HG03439 (cell line): ENCODE measurements around the gene SEPTIN12.

ENCODE experiments used
- ATAC-seq: cut with Tn5 transposase; IDR thresholded peaks from one replicate; pipeline ENCODE4 v1.9.1; 2021; ENCODE audit warnings: mild to moderate bottlenecking, moderate library complexity; ENCODE audit not compliant: unreplicated experiment

The SEPTIN12 gene

GRCh38 chr16:4803401-4803844 is 15.3 kb upstream of the SEPTIN12 start:
- ATAC-seq: no peak

GRCh38 chr16:4802659-4803287 is 14.6 kb upstream of the SEPTIN12 start:
- peak; percentile 92 for ATAC-seq

GRCh38 chr16:4801962-4802658 is 14.0 kb upstream of the SEPTIN12 start, which contains the start of gene ROGDI:
TSS of gene ROGDI (minus strand) at chr16:4802633. CDS start at chr16:4802571, 62 bp downstream.
- ATAC-seq: peak; percentile 54

GRCh38 chr16:4801051-4801961 is 13.2 kb upstream of the SEPTIN12 start:
- no peak for ATAC-seq

GRCh38 chr16:4800290-4801041 is 12.3 kb upstream of the SEPTIN12 start:
- ATAC-seq: no peak

GRCh38 chr16:4799171-4799855 is 11.2 kb upstream of the SEPTIN12 start:
- no peak for ATAC-seq

- no peak for ATAC-seq
Observed at GRCh38 chr16:4798456-4798855, 10.3 kb upstream of the SEPTIN12 start.

- no peak for ATAC-seq
Observed at GRCh38 chr16:4797805-4798252, 9.7 kb upstream of the SEPTIN12 start.

GRCh38 chr16:4796982-4797804 is 9.0 kb upstream of the SEPTIN12 start:
- no peak for ATAC-seq

GRCh38 chr16:4795828-4796572 is 7.9 kb upstream of the SEPTIN12 start:
- ATAC-seq: no peak

- no peak for ATAC-seq
Observed at GRCh38 chr16:4795181-4795827, 7.2 kb upstream of the SEPTIN12 start, which contains the start of gene SMIM22. TSS of gene SMIM22 (plus strand) at chr16:4795369. CDS start at chr16:4795735, 366 bp downstream.

- no peak for ATAC-seq
Observed at GRCh38 chr16:4792951-4793513, 4.9 kb upstream of the SEPTIN12 start.

GRCh38 chr16:4790871-4791270 is 2.7 kb upstream of the SEPTIN12 start:
- no peak for ATAC-seq

- no peak for ATAC-seq
Observed at GRCh38 chr16:4790261-4790660, 2.1 kb upstream of the SEPTIN12 start.

- ATAC-seq: no peak
Observed at GRCh38 chr16:4788910-4789309, 765 bp upstream of the SEPTIN12 start.

- no peak for ATAC-seq
Observed at GRCh38 chr16:4788489-4788889, 344 bp upstream of the SEPTIN12 start.

GRCh38 chr16:4787068-4787467 is 1.1 kb downstream of the SEPTIN12 start:
- ATAC-seq: no peak
